ENCODE results near the gene CAPN13.

The CAPN13 gene

DNA sequence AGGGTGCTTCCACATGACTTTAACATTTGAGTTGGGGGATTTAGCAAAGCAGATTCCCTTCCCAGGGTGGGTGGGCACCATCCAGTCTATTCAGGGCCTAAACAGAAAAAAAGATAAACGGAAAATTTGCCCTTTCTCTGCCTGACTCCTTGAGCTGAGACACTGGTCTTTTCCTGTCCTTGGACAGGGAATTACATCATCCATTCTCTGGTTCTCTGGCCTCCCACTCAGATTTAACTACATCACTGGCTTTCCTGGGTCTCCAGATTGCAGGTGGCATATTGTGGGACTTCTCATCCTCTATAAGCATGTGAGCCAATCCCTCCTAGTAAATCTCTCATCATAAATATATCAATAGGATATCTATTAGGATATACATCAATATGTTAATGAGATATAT, 25.8 kb downstream of the CAPN13 start:
- TF ChIP-seq, protein P1, sequence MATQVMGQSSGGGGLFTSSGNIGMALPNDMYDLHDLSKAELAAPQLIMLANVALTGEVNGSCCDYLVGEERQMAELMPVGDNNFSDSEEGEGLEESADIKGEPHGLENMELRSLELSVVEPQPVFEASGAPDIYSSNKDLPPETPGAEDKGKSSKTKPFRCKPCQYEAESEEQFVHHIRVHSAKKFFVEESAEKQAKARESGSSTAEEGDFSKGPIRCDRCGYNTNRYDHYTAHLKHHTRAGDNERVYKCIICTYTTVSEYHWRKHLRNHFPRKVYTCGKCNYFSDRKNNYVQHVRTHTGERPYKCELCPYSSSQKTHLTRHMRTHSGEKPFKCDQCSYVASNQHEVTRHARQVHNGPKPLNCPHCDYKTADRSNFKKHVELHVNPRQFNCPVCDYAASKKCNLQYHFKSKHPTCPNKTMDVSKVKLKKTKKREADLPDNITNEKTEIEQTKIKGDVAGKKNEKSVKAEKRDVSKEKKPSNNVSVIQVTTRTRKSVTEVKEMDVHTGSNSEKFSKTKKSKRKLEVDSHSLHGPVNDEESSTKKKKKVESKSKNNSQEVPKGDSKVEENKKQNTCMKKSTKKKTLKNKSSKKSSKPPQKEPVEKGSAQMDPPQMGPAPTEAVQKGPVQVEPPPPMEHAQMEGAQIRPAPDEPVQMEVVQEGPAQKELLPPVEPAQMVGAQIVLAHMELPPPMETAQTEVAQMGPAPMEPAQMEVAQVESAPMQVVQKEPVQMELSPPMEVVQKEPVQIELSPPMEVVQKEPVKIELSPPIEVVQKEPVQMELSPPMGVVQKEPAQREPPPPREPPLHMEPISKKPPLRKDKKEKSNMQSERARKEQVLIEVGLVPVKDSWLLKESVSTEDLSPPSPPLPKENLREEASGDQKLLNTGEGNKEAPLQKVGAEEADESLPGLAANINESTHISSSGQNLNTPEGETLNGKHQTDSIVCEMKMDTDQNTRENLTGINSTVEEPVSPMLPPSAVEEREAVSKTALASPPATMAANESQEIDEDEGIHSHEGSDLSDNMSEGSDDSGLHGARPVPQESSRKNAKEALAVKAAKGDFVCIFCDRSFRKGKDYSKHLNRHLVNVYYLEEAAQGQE (IDR thresholded peaks at IDR 0.05; ENCODE audit: insufficient read depth in 1 of 2, low read depth in 2 of 2, low read length in 2 of 2): no peak
- no peak for TF ChIP-seq POLR2AphosphoS5 (IDR thresholded peaks at IDR 0.05; ENCODE audit: low read depth, low read length)
- TF ChIP-seq FOXP2 (optimal IDR thresholded peaks at IDR 0.05; ENCODE audit: borderline replicate concordance, extremely low read depth, extremely low read length, insufficient read depth): no peak
- no peak for TF ChIP-seq SIN3A (IDR thresholded peaks at IDR 0.05; ENCODE audit: borderline replicate concordance, insufficient read depth, low read length)
- TF ChIP-seq TAF1 (IDR thresholded peaks at IDR 0.05; ENCODE audit: borderline replicate concordance, insufficient read depth, low read length): no peak

DNA sequence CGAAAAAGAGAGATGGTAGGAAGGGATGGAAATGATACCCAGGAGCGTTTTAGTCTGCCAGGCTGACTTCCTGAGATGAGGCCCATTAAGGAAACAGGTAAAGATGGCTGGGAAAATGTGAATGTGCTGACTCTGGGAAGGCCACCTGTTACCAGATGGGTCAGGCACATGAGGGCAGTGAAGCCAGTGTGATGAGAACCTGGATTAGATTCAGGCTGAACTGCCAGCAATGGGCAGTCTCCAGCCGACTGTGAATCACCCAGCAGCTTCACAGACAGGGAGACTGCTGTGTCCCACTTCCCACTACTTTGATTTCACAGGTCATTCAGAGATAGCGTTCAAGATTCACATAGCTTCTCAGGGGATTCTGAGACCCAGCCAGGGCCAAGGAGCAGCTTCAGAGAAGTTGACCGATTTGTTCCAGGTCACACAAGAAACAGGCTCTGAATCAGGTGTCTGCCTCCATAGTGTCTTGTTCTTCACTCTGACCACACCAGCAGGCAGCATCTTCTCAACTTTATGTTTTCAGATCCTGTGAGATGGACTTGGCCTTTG, 26.4 kb downstream of the CAPN13 start:
- TF ChIP-seq POLR2AphosphoS5 (IDR thresholded peaks at IDR 0.05; ENCODE audit: low read depth, low read length): no peak
- TF ChIP-seq FOXP2 (optimal IDR thresholded peaks at IDR 0.05; ENCODE audit: borderline replicate concordance, extremely low read depth, extremely low read length, insufficient read depth): no peak
- TF ChIP-seq, protein P1 (IDR thresholded peaks at IDR 0.05; ENCODE audit: insufficient read depth in 1 of 2, low read depth in 2 of 2, low read length in 2 of 2): no peak
- no peak for TF ChIP-seq SIN3A (IDR thresholded peaks at IDR 0.05; ENCODE audit: borderline replicate concordance, insufficient read depth, low read length)
- no peak for TF ChIP-seq TAF1 (IDR thresholded peaks at IDR 0.05; ENCODE audit: borderline replicate concordance, insufficient read depth, low read length)

DNA sequence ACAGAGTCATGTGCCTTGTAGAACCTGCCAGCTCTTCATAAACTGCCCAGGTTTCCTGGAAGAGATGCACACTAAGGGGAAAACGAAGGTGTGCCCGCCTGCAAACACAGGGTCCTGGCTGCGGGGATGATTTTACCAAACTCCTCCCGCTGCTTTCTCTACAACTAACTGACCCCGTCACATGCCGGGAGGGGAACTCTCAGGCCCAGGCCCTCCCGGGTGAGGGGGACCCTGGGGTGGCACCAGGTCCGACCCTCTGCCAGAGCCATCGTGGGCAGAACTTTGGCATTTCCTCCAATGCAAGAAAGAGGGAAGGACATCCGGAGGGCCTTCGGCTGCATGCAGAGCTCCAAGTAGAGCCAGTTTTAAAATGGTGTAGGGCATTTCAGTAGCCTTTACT, 28.6 kb downstream of the CAPN13 start:
- TF ChIP-seq POLR2AphosphoS5 (IDR thresholded peaks at IDR 0.05; ENCODE audit: low read depth, low read length) (no peak), TAF1 (IDR thresholded peaks at IDR 0.05; ENCODE audit: borderline replicate concordance, insufficient read depth, low read length) (no peak), SIN3A (IDR thresholded peaks at IDR 0.05; ENCODE audit: borderline replicate concordance, insufficient read depth, low read length) (no peak), FOXP2 (optimal IDR thresholded peaks at IDR 0.05; ENCODE audit: borderline replicate concordance, extremely low read depth, extremely low read length, insufficient read depth) (no peak)
- TF ChIP-seq, protein P1 (IDR thresholded peaks at IDR 0.05; ENCODE audit: insufficient read depth in 1 of 2, low read depth in 2 of 2, low read length in 2 of 2): no peak

DNA sequence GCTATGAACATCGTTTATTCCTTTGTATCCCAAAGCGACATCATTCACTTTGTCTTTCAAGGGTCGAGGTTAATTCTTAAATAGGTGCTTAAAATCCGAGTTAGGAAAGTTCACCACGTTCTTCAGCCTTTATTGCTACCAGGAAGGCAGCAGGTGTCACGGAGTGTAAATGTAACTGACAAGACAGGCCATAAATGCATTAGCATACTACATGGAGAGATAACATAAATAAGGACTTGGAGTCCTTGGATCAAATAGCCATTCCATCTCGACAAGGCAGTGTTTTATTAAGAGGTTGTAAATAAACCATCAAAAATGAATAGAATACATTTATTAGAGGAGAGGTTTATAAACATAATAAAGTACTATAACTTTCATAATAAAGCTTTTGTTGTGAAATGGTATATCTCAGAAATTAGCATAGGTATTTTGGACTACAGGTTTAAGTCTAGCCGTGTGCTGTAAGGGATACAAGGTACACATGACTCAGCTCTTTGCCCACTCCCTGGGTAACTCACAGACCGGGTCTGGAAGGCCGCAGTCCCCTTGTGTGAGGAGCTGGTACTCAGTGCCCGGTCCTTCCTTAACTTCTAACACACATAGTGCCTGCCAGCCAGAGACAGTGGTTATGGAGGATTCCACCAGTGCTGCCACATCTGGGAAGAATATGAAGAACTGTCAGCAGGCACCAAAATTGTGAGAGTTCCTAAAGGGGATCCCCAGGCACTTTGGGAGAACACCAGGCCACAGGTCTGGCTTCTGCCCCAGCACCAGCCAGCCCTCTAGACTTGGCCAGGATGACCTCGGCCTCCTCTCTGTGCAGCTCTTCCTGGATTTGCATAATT, 29.4 kb downstream of the CAPN13 start:
- TF ChIP-seq TAF1 (IDR thresholded peaks at IDR 0.05; ENCODE audit: borderline replicate concordance, insufficient read depth, low read length) (no peak), SIN3A (IDR thresholded peaks at IDR 0.05; ENCODE audit: borderline replicate concordance, insufficient read depth, low read length) (no peak)
- TF ChIP-seq, protein P1 (IDR thresholded peaks at IDR 0.05; ENCODE audit: insufficient read depth in 1 of 2, low read depth in 2 of 2, low read length in 2 of 2): no peak

All from PFSK-1 (cell line).